Keratinocyte (primary cell): ENCODE data around the gene DPM1. TPM values are rescaled to one million over a fixed set of nuclear protein-coding genes. Genes with fewer than 3 reads are reported as not detected.

Experiments
- DNase-seq: peaks from one replicate; pipeline ENCODE4 v3.0.0-alpha.2; 2011; ENCODE audit warnings: low read depth, missing footprints, low spot score
- FAIRE-seq: peaks from 2 replicates; lab custom pipeline; 2011; peaks lifted over from hg19 to GRCh38; lab: Jason Lieb, UNC
- H2AFZ ChIP-seq: 2 replicates; pipeline ENCODE4 v1.6.0; 2012; ENCODE audit warnings: low read length, control low read depth, inconsistent platforms; ENCODE audit not compliant: control insufficient read depth
- H3K27ac ChIP-seq: 2 replicates; pipeline ENCODE4 v1.5.1; 2011; ENCODE audit warnings: low read length; ENCODE audit not compliant: control insufficient read depth, insufficient read depth
- H3K27me3 ChIP-seq: 3 replicates; pipeline ENCODE4 v1.6.0; 2011; ENCODE audit warnings: low read length; ENCODE audit not compliant: control insufficient read depth, insufficient read depth; ENCODE audit errors: extremely low read depth
- H3K36me3 ChIP-seq, 2 experiments: 2 replicates in 1 of 2; 3 replicates in 1 of 2; pipeline ENCODE4 v1.5.1; 2011; ENCODE audit warnings: low read length in 2 of 2, mild to moderate bottlenecking in 1 of 2; ENCODE audit not compliant: control insufficient read depth in 2 of 2, insufficient read depth in 2 of 2; ENCODE audit errors: extremely low read depth in 1 of 2
- H3K4me1 ChIP-seq: 3 replicates; pipeline ENCODE4 v1.5.1; 2011; ENCODE audit warnings: low read length; ENCODE audit not compliant: control insufficient read depth, insufficient read depth; ENCODE audit errors: extremely low read depth
- H3K4me2 ChIP-seq: 3 replicates; pipeline ENCODE4 v1.6.0; 2011; ENCODE audit warnings: low read depth, low read length; ENCODE audit not compliant: control insufficient read depth, insufficient read depth; ENCODE audit errors: extremely low read depth
- H3K4me3 ChIP-seq, 3 experiments: fragments of 200-600 bp in 1 of 3; sonication (generic) in 1 of 3; 2 replicates in 2 of 3; 3 replicates in 1 of 3; pipeline ENCODE4 v1.5.1; 2011 to 2016; ENCODE audit warnings: low read length in 3 of 3, mild to moderate bottlenecking in 3 of 3, control low read depth in 2 of 3, inconsistent platforms in 1 of 3, low read depth in 1 of 3, mixed read lengths in 1 of 3, mixed run types in 1 of 3, moderate library complexity in 1 of 3; ENCODE audit not compliant: control insufficient read depth in 2 of 3, insufficient read depth in 2 of 3; ENCODE audit errors: extremely low read depth in 1 of 3
- H3K79me2 ChIP-seq: 2 replicates; pipeline ENCODE4 v1.6.0; 2012; ENCODE audit warnings: low read length; ENCODE audit not compliant: control insufficient read depth, insufficient read depth
- H3K9ac ChIP-seq: 3 replicates; pipeline ENCODE4 v1.6.0; 2011; ENCODE audit warnings: low read length; ENCODE audit not compliant: control insufficient read depth, insufficient read depth; ENCODE audit errors: extremely low read depth
- H3K9me1 ChIP-seq: 3 replicates; pipeline ENCODE4 v1.6.0; 2011; ENCODE audit warnings: low read length; ENCODE audit not compliant: control insufficient read depth, insufficient read depth; ENCODE audit errors: extremely low read depth
- H3K9me3 ChIP-seq: 2 replicates; pipeline ENCODE4 v1.5.1; 2012; ENCODE audit warnings: low read depth, low read length; ENCODE audit not compliant: control insufficient read depth
- H4K20me1 ChIP-seq: 3 replicates; pipeline ENCODE4 v1.6.0; 2011; ENCODE audit warnings: low read length; ENCODE audit not compliant: control insufficient read depth, insufficient read depth; ENCODE audit errors: extremely low read depth
- EZH2 ChIP-seq: IDR thresholded peaks from one replicate; pipeline ENCODE4 v1.6.1; 2012; ENCODE audit warnings: inconsistent platforms, mild to moderate bottlenecking, low read length, moderate library complexity
- dilution Hi-C: fragments of 300-500 bp; cut with MboI; formaldehyde crosslinking; loops from one replicate; pipeline ENCODE4 v1.7.0; 2020; ENCODE audit warnings: low sequenced_read_pairs; ENCODE audit not compliant: extremely low pct_ligation_motif_present
- polyA plus RNA-seq, 5 experiments: library from polyadenylated mRNA; depleted of rRNA in 3 of 5; stranded (reverse) in 3 of 5; stranded (forward) in 1 of 5; unstranded in 1 of 5; fragments of >200 nt; gene quantifications; 1 replicate in 1 of 5; 2 replicates in 3 of 5; 3 replicates in 1 of 5; pipeline versions ENCODE4 v1.2.1 to v1.2.3, GENCODE V29; 2011 to 2012; ENCODE audit warnings: missing spikeins in 2 of 5, low read depth in 1 of 5, low replicate concordance in 1 of 5
- TF ChIP-seq, protein P1 (sequence below), 3 experiments: IDR thresholded peaks in 1 of 3; conservative IDR thresholded peaks in 1 of 3; optimal IDR thresholded peaks in 1 of 3; 2 replicates in 2 of 3; 3 replicates in 1 of 3; pipeline versions ENCODE3 to v1.5.1; 2011; ENCODE audit warnings: low read length in 3 of 3, mild to moderate bottlenecking in 3 of 3, moderate library complexity in 2 of 3, control low read depth in 1 of 3, inconsistent platforms in 1 of 3; ENCODE audit not compliant: insufficient read depth in 2 of 3; ENCODE audit errors: extremely low read depth in 1 of 3

The DPM1 gene
- polyA plus RNA-seq, 1 donor (not counting 4 experiments of a cell fraction or from before 2014, with no cell fraction given) = 99.4 TPM

DNA sequence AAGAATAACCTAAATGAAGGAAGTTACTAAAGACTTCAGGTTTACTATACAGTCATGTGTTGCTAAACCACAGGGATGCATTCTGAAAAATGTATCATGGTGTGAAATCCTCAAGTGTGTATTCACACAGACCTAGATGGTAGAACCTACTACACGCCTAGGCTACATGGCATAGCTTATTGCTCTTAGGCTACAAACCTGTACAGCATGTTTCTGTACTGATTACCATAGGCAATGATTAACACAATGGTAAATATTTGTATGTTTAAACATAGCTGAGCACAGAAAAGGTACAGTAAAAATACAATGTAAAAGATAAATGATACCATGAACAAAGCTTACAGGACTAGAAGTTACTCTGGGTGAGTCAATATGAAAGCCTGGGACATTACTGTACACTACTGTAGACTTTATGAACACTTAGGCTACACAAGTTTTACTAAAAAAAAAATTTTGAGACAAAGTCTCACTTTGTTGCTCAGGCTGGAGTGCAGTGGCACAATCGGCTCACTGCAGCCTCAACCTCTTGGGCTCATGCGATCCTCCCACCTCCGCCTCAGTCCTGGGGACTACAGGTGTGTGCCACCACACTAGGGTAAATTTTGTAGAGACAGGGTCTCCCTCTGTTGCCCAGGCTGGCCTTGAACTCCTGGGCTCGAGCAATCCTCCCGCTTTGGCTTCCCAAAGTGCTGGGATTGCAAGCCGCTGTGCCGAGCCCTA lies 63.1 kb downstream of the DPM1 start:
- Histone ChIP-seq H3K79me2 (peaks cover 21% of the 10 kb centered on the region), H3K36me3 (peaks cover 24 to 58% of the 10 kb centered on the region in 2 experiments), H3K9ac (no peak overlapping the region), H3K27ac (no peak overlapping the region), H4K20me1 (peaks cover 3% of the 10 kb centered on the region), H3K4me3 (no peak overlapping the region), H2AFZ (no peak overlapping the region), H3K27me3 (no peaks in the 10 kb centered on the region), H3K9me3 (no peaks in the 10 kb centered on the region), H3K9me1 (no peaks in the 10 kb centered on the region), H3K4me1 (no peaks in the 10 kb centered on the region), H3K4me2 (no peak overlapping the region)
- DNase-seq (no peak), FAIRE-seq (no peak)
- no peak for TF ChIP-seq EZH2
- TF ChIP-seq, protein P1, sequence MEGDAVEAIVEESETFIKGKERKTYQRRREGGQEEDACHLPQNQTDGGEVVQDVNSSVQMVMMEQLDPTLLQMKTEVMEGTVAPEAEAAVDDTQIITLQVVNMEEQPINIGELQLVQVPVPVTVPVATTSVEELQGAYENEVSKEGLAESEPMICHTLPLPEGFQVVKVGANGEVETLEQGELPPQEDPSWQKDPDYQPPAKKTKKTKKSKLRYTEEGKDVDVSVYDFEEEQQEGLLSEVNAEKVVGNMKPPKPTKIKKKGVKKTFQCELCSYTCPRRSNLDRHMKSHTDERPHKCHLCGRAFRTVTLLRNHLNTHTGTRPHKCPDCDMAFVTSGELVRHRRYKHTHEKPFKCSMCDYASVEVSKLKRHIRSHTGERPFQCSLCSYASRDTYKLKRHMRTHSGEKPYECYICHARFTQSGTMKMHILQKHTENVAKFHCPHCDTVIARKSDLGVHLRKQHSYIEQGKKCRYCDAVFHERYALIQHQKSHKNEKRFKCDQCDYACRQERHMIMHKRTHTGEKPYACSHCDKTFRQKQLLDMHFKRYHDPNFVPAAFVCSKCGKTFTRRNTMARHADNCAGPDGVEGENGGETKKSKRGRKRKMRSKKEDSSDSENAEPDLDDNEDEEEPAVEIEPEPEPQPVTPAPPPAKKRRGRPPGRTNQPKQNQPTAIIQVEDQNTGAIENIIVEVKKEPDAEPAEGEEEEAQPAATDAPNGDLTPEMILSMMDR (optimal IDR thresholded peaks at IDR 0.05 in 1 of 3, IDR thresholded peaks at IDR 0.05 in 1 of 3, conservative IDR thresholded peaks at IDR 0.05 in 1 of 3; ENCODE audit: extremely low read depth in 1 of 3, insufficient read depth in 2 of 3, low read length in 3 of 3) = no peak
- dilution Hi-C loops = loop anchor here (10.0 kb wide), 1 partner anchor 60 kb away; no protein-coding TSS in a partner anchor

DNA sequence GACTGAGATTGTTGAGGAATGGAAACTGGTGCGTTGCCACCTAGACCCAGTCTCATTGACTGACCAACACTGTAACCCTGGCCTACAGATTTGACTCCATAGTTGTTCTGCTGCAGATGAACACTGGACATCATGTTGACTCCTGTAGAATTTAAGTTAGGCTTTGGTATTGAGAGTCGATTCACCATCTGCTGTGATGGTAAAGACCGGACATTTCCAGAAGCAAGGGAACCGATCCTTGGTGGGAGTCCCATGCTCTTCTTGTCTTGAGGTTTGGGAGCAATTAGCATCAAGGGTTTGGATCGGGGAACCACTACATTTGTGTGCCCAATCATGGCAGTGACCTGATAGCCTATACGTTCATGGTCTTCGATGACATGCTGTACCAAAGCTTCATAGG lies 64.7 kb downstream of the DPM1 start:
- peaks cover 18% of the 10 kb centered on the region for H3K79me2 ChIP-seq
- no peak overlapping the region for H3K9ac ChIP-seq
- H4K20me1 ChIP-seq = peaks cover 3% of the 10 kb centered on the region
- dilution Hi-C loops = loop anchor here (10.0 kb wide), 1 partner anchor 59 kb away; no protein-coding TSS in a partner anchor
- H3K9me1 ChIP-seq = no peaks in the 10 kb centered on the region
- peaks cover 31 to 60% of the 10 kb centered on the region in 2 experiments for H3K36me3 ChIP-seq
- H3K27ac ChIP-seq = no peak overlapping the region
- FAIRE-seq = no peak
- no peak for DNase-seq
- H3K4me2 ChIP-seq = no peak overlapping the region
- H3K27me3 ChIP-seq = no peaks in the 10 kb centered on the region
- no peak overlapping the region for H3K4me3 ChIP-seq
- no peak overlapping the region for H2AFZ ChIP-seq
- TF ChIP-seq EZH2 = no peak
- TF ChIP-seq, protein P1 (optimal IDR thresholded peaks at IDR 0.05 in 1 of 3, IDR thresholded peaks at IDR 0.05 in 1 of 3, conservative IDR thresholded peaks at IDR 0.05 in 1 of 3; ENCODE audit: extremely low read depth in 1 of 3, insufficient read depth in 2 of 3, low read length in 3 of 3) = no peak
- H3K9me3 ChIP-seq = no peaks in the 10 kb centered on the region
- no peaks in the 10 kb centered on the region for H3K4me1 ChIP-seq
